OCI-LY7 (cell line): ENCODE results near the gene MAP3K5. TPM values are rescaled to one million over a fixed set of nuclear protein-coding genes. Genes with fewer than 3 reads are reported as not detected.

Source experiments
- BruUV-seq: library from RNA; stranded (reverse); fragments of 400-500 nt; replicated peaks from 2 replicates; lab custom pipeline; 2021; lab: Mats Ljungman, UMichigan
- CTCF ChIA-PET: fragments of 300-600 bp; sonication (Branson Sonifier 250); formaldehyde crosslinking; loops from one replicate; lab custom pipeline; 2022; ENCODE audit warnings: antibody characterized with exemption; ENCODE audit not compliant: unreplicated experiment; lab: Charles Lee
- POLR2A ChIA-PET: fragments of 300-600 bp; sonication (Branson Sonifier 250); formaldehyde crosslinking; loops from one replicate; lab custom pipeline; 2022; ENCODE audit warnings: antibody characterized with exemption; lab: Charles Lee
- DNase-seq: peaks from one replicate; pipeline ENCODE4 v3.0.0-alpha.2; 2015; ENCODE audit warnings: low spot score
- H2AFZ ChIP-seq: fragments of 200-600 bp; sonication (generic), shearing (Covaris generic); 2 replicates; pipeline ENCODE4 v1.6.1; 2014; ENCODE audit warnings: mild to moderate bottlenecking, antibody characterized with exemption, low read length, moderate library complexity
- H3K27ac ChIP-seq: fragments of 200-600 bp; sonication (generic); 2 replicates; pipeline ENCODE4 v1.5.1; 2014; ENCODE audit warnings: mixed run types, low read depth, mild to moderate bottlenecking, moderate library complexity, low read length, inconsistent platforms; ENCODE audit not compliant: poor library complexity, severe bottlenecking
- H3K36me3 ChIP-seq: fragments of 200-600 bp; sonication (generic); 2 replicates; pipeline ENCODE4 v1.6.1; 2014; ENCODE audit warnings: mild to moderate bottlenecking, antibody characterized with exemption, low read length, moderate library complexity, mixed read lengths; ENCODE audit not compliant: insufficient read depth
- H3K4me1 ChIP-seq: fragments of 200-600 bp; sonication (generic); 2 replicates; pipeline ENCODE4 v1.5.1; 2014; ENCODE audit warnings: mild to moderate bottlenecking, low read length; ENCODE audit not compliant: insufficient read depth, poor library complexity, severe bottlenecking
- H3K4me2 ChIP-seq: fragments of 200-600 bp; sonication (generic); 2 replicates; pipeline ENCODE4 v1.6.1; 2014; ENCODE audit warnings: mild to moderate bottlenecking, low read length
- H3K4me3 ChIP-seq: fragments of 200-600 bp; sonication (generic); 2 replicates; pipeline ENCODE4 v1.5.1; 2014; ENCODE audit warnings: mild to moderate bottlenecking, low read depth, low read length; ENCODE audit not compliant: poor library complexity, severe bottlenecking
- H3K79me2 ChIP-seq: fragments of 200-600 bp; sonication (generic); 2 replicates; pipeline ENCODE4 v1.6.1; 2016; ENCODE audit warnings: low read depth, mild to moderate bottlenecking, low read length, moderate library complexity, mixed read lengths; ENCODE audit not compliant: insufficient read depth
- H3K9me2 ChIP-seq: fragments of 200-600 bp; sonication (generic); 2 replicates; pipeline ENCODE4 v1.6.1; 2016; ENCODE audit warnings: mild to moderate bottlenecking, low read length, mixed read lengths; ENCODE audit not compliant: insufficient read depth
- H3K9me3 ChIP-seq: fragments of 200-600 bp; sonication (generic); 2 replicates; pipeline ENCODE4 v1.6.1; 2014; ENCODE audit warnings: mild to moderate bottlenecking, mixed run types, low read length, mixed read lengths
- H4K20me1 ChIP-seq: fragments of 200-600 bp; sonication (generic); 2 replicates; pipeline ENCODE4 v1.6.1; 2014; ENCODE audit warnings: mild to moderate bottlenecking, antibody characterized with exemption, low read length, moderate library complexity, mixed read lengths; ENCODE audit not compliant: insufficient read depth
- CTCF ChIP-seq: fragments of 200-600 bp; sonication (generic); conservative IDR thresholded peaks from 2 replicates; pipeline ENCODE4 v1.5.1; 2014; ENCODE audit warnings: mild to moderate bottlenecking, antibody characterized with exemption, low read length, moderate library complexity, mixed read lengths
- EZH2phosphoT487 ChIP-seq: fragments of 200-600 bp; sonication (generic); IDR thresholded peaks from 2 replicates; pipeline ENCODE4 v1.6.1; 2018; ENCODE audit warnings: low read depth, borderline replicate concordance, mild to moderate bottlenecking, mixed run types, antibody characterized with exemption, low read length, moderate library complexity, mixed read lengths
- intact Hi-C: fragments of 100-400 bp; cut with micrococcal nuclease; formaldehyde crosslinking; loops from one replicate; pipeline ENCODE4 v1.10.0; 2022; ENCODE audit not compliant: unreplicated experiment
- total RNA-seq, 2 experiments: library from RNA; depleted of rRNA in 1 of 2; stranded (reverse); fragments of >200 nt in 1 of 2; shearing (Covaris generic) in 1 of 2; gene quantifications; 2 replicates each; pipeline ENCODE4 v1.2.3, GENCODE V29; 2014 to 2022

MAP3K5 gene
- total RNA-seq, 2 experiments from 2014 or later: 13.8 to 16.6 TPM

DNA sequence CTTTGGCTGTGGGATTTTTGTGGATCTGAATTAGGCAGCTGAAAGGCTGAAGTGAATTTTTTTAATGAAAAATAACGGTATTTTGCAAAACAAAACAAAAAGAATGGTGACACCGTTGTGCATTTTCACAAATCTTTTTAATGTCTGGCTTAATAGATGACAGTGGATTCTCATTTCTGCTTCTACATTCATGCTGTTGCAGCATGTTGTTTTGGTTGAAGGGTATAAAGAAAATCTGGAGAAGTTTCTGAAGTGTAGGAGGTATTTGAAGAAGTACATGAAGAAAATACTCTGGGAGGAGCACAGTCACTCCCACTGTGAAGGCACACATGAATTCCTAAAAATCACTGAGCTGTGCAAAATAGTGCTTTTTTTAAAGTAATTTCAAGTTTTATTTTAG, 3.1 kb upstream of the MAP3K5 start:
- Histone ChIP-seq H3K79me2 (peaks cover 7% of the 10 kb centered on the region), H2AFZ (no peak overlapping the region), H3K4me3 (no peak overlapping the region), H3K4me2 (no peak overlapping the region), H4K20me1 (no peaks in the 10 kb centered on the region), H3K9me2 (no peaks in the 10 kb centered on the region), H3K4me1 (peaks cover 12% of the 10 kb centered on the region), H3K9me3 (no peaks in the 10 kb centered on the region), H3K27ac (no peak overlapping the region), H3K36me3 (no peaks in the 10 kb centered on the region)
- ChIA-PET CTCF (no interaction called here), POLR2A (interaction anchor here (0.8 to 1.3 kb wide), 4 partner anchors 34 to 374 kb away, joined by 3 to 4 read pairs (median 3); no protein-coding TSS in a partner anchor)
- TF ChIP-seq EZH2phosphoT487 (no peak), CTCF (no peak)
- intact Hi-C loops: loop anchor here (10.0 kb wide), 1 partner anchor 511 kb away; the partner anchor contains the start of gene BCLAF1
- no peak for DNase-seq
- BruUV-seq: no TSS peak

DNA sequence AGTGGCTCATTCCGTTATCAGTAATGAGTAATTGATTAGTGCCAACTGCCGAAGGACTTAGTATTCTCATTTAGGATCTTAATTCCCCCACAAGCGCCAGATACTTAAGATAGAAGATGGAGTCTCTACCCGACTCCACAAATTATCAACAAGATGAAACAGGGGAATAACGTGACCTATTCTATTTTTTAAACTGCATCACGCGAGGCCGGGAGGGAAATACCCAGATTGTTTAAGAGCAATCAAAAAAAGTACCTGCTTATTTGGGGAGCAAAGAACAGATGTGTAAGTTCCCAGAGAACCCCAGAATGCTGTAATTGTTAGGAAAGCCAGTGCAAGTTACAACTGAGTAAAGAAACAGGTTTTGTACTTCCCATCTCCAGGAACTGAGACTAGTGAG, 1.1 kb upstream of the MAP3K5 start:
- CTCF ChIA-PET: interaction anchor here (1.5 to 2.1 kb wide), 5 partner anchors 33 to 149 kb away, joined by 5 to 68 read pairs (median 10); no protein-coding TSS in a partner anchor
- Histone ChIP-seq H3K9me3 (no peaks in the 10 kb centered on the region), H4K20me1 (no peaks in the 10 kb centered on the region), H3K4me3 (peak overlapping the region; percentile 94), H3K4me2 (peak overlapping the region; percentile 89), H2AFZ (peak overlapping the region; percentile 89), H3K27ac (peak overlapping the region; percentile 86), H3K36me3 (0 out of 2 replicates have a peak, but pooled peaks cover 5% of the 10 kb centered on the region), H3K79me2 (peaks cover 28% of the 10 kb centered on the region), H3K9me2 (no peaks in the 10 kb centered on the region), H3K4me1 (peaks cover 27% of the 10 kb centered on the region)
- BruUV-seq: TSS peak; percentile 65
- no peak for DNase-seq
- 0 out of 2 replicates have a peak, but pooled peaks have one; percentile 8 for TF ChIP-seq CTCF
- no peak for TF ChIP-seq EZH2phosphoT487
- POLR2A ChIA-PET: interaction anchor here (1.3 to 9.6 kb wide), 3 partner anchors 26 to 148 kb away, joined by 3 to 156 read pairs (median 70); no protein-coding TSS in a partner anchor
- intact Hi-C loops: loop anchor here (1.0 to 10.0 kb wide), 5 partner anchors 41 to 509 kb away; partner anchors contain the start of gene BCLAF1

DNA sequence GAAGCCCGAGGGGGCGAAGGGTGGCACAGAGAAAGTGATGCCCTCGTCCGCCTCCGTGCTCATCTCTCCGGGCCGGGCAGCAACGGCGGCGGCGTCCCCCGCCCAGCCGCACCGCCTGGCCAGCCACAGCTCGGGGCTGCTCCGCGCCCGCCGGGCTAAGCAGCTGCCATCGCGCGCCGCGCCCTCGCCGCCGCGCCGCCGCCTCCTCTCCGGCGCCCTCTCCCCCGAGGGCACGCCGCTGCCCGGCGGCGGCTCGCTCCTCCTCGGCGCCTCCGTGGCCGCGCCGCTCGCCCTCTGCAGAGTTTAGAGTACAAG, 225 bp downstream of the MAP3K5 start:
- no peak for DNase-seq
- peak overlapping the region; percentile 89 for H3K4me2 ChIP-seq
- no peaks in the 10 kb centered on the region for H3K9me2 ChIP-seq
- no TSS peak for BruUV-seq
- ChIA-PET CTCF (interaction anchor here (0.5 to 2.1 kb wide), 24 partner anchors 8 to 1629 kb away, joined by 3 to 68 read pairs (median 4); no protein-coding TSS in a partner anchor), POLR2A (interaction anchor here (0.6 to 9.6 kb wide), 19 partner anchors 8 to 1300 kb away, joined by 3 to 156 read pairs (median 4); partner anchors contain the start of gene BCLAF1)
- peaks cover 37% of the 10 kb centered on the region for H3K4me1 ChIP-seq
- no peaks in the 10 kb centered on the region for H4K20me1 ChIP-seq
- H3K4me3 ChIP-seq: peak overlapping the region; percentile 94
- H3K79me2 ChIP-seq: peaks cover 41% of the 10 kb centered on the region
- TF ChIP-seq EZH2phosphoT487 (no peak), CTCF (no peak)
- H3K27ac ChIP-seq: peak overlapping the region; percentile 86
- H3K36me3 ChIP-seq: peaks cover 6% of the 10 kb centered on the region
- H2AFZ ChIP-seq: peak overlapping the region; percentile 79; the same call in 1 of the 2 replicates
- intact Hi-C loops: loop anchor here (1.0 to 10.0 kb wide), 3 partner anchors 40 to 507 kb away; partner anchors contain the start of gene BCLAF1
- H3K9me3 ChIP-seq: no peaks in the 10 kb centered on the region
